ENCODE results near the gene RAD9A.

GRCh38 chr11:67408437-67409200 is 16.8 kb downstream of the RAD9A start:
- no peak for TF ChIP-seq CTCF (IDR thresholded peaks at IDR 0.05)
- TF ChIP-seq POLR2A (IDR thresholded peaks at IDR 0.05) = no peak
- TF ChIP-seq EP300 (IDR thresholded peaks at IDR 0.05) = no peak

Data from ovary (tissue), 3 donors.